Measurements from ENCODE around the gene LMCD1. TPM values are rescaled to one million over a fixed set of nuclear protein-coding genes. Genes with fewer than 3 reads are reported as not detected.

LMCD1 gene
- total RNA-seq, 2 donors from 2014 or later, result 1.6 to 9.8 TPM

DNA sequence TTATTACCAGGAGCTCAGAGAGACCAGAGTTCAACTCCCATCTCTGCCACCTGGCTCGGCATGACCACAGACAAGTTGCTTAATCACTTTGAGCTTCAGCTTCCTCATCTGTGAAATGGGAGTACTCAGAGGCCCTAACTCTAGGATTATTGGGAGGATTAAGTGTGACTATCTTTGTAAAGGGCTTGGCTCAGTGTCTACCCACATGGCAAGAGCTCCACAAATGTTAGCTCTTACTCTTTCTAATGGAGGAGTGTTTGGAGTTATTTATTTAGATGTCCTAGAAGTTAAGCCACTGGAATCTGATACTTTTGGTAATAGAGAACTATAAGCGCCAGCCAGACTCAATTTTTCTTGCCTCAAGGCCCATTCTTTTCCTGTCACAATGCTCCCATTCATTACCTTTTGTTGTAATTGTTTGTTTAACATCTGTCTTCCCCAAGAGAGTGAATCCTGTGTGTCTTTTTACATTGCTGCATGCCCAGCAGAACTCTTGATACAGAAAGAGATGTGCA is 12.3 kb upstream of the LMCD1 start:
- no peaks in the 10 kb centered on the region for H3K9me3 Mint-ChIP-seq
- ATAC-seq (replicated peaks), result no peak
- H3K27me3 Mint-ChIP-seq, result peaks cover 8% of the 10 kb centered on the region
- H3K4me1 Mint-ChIP-seq, result no peaks in the 10 kb centered on the region
- H3K27ac Mint-ChIP-seq, result no peak overlapping the region
- H3K36me3 Mint-ChIP-seq (ENCODE audit: low read depth), result no peaks in the 10 kb centered on the region
- no peak overlapping the region for H3K4me3 Mint-ChIP-seq

DNA sequence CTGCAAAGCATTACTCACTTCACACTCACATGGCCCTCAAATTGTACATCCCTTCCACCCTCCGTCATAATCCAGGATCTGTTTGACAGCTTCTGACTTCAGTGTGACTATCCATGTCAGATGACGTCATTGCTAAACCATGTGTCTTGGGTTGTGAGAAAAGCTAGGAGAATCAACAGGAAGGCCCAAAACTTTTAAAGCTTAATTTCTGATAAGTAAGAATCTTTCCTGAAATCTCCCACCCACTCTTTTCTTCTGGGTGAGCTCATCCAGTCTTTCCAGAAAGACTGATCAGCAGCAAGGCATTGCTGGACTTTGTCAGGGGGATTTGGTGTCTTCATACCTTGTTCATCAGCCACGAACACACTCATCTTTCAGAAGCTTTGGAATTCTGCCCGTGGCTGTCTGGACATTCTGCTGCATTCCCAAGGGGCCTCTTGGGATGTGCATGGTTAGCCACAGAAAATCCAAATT is 11.5 kb upstream of the LMCD1 start:
- peaks cover 9% of the 10 kb centered on the region for H3K27me3 Mint-ChIP-seq
- H3K9me3 Mint-ChIP-seq, result no peaks in the 10 kb centered on the region
- H3K4me1 Mint-ChIP-seq, result no peaks in the 10 kb centered on the region
- no peak overlapping the region for H3K4me3 Mint-ChIP-seq
- no peak overlapping the region for H3K27ac Mint-ChIP-seq
- no peak for ATAC-seq (replicated peaks)
- H3K36me3 Mint-ChIP-seq (ENCODE audit: low read depth), result no peaks in the 10 kb centered on the region

DNA sequence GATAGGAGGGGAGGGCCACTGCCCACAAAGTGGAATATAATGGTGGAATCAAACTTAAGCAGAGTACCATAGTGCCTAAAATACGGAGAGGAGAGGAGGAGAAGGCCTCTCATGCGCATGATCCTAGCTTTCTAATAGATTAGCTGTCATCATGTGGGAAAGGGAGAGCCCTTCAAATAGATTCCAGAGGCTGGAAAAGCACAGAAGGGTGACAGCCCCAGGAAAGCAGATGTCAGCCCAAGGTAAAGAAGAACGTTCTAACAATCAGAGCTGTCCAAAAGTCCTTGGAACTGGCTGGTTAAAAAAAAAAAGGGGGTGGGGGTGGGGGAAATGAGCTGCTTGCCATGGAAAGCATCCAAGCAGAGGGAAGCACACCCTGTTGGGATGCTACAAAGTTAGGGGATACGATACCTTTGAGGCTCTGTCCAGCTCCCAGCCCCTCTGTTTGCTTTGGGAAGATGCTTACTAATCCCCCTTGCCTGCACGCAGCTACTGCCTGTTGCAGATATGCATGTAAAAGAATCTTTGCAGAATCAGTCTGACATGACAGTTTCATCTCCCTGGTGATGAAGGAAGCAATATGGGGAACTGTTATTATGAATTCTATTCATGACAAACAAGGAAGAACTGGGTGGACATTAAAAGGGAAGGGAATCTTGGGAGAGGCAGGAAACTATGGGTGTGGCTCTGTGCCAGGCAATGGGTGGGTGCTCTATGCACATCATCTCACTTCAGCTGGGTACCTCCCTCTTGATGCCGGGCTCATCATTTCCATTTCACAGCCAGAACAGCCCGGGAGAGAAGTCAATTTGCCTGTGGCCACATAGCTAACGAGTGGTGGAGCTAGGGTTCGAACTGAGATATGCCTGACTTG is 10.1 kb upstream of the LMCD1 start:
- no peaks in the 10 kb centered on the region for H3K4me1 Mint-ChIP-seq
- H3K9me3 Mint-ChIP-seq, result no peaks in the 10 kb centered on the region
- no peak overlapping the region for H3K4me3 Mint-ChIP-seq
- H3K27me3 Mint-ChIP-seq, result peaks cover 9% of the 10 kb centered on the region
- no peaks in the 10 kb centered on the region for H3K36me3 Mint-ChIP-seq (ENCODE audit: low read depth)
- no peak for ATAC-seq (replicated peaks)
- no peak overlapping the region for H3K27ac Mint-ChIP-seq

DNA sequence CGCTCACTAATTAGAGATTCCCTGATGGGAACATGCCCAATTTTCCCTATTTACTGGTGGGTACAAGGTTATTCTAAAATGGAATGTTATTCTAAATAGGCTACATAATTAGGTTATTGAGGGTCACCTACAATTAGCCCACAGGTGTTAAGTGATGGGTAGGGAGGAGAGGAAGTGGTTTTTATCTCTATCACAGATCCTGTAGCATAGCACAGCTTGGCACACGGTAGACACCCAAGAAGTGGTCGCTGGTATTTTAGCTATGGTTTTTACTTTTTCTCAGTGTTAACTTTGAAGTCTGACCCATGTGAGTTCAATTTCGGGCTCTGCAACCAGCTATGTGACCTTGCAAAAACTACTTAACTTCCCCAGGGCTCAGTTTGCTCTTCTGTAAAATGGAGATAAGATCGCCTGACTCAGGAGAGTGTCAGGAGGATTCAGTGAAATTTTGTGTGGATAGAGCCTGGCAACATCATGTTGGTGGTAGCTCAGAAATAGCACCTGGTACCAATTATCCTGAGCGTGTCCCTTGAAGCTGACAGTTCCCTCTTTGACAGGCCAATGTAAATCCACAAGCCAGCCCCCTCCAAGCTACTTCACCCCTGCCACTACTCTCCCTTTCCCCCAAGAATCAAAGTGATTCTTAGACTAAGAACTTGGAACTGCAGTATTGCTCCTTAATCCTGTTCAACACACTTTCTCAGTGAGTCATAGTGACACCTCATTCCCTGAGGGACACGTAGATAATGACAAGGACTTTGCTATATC is 8.7 kb upstream of the LMCD1 start:
- no peaks in the 10 kb centered on the region for H3K4me1 Mint-ChIP-seq
- H3K4me3 Mint-ChIP-seq, result no peak overlapping the region
- no peaks in the 10 kb centered on the region for H3K9me3 Mint-ChIP-seq
- H3K27ac Mint-ChIP-seq, result no peak overlapping the region
- peaks cover 9% of the 10 kb centered on the region for H3K27me3 Mint-ChIP-seq
- H3K36me3 Mint-ChIP-seq (ENCODE audit: low read depth), result no peaks in the 10 kb centered on the region
- ATAC-seq (replicated peaks), result no peak

DNA sequence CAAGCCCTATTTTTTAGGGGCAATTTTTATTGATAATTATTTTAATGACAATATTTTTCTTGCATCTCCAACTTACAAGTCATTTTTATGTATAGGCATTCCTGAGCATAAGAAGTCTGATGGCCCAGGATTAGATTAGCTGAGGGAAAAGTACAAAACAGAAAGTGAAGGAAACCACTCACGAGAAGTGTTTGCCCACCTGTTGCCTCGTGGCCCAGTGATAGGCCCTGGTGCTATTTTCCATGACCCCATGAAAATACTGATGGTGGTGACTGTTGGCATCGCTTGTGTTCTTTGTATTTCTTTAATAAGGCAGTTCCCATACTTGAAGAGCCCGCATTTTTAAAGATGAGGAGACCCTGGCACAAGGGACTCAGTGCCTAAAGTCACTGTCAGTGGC is 7.9 kb upstream of the LMCD1 start:
- Mint-ChIP-seq H3K27ac (no peak overlapping the region), H3K4me3 (no peak overlapping the region), H3K36me3 (ENCODE audit: low read depth) (no peaks in the 10 kb centered on the region), H3K27me3 (peaks cover 9% of the 10 kb centered on the region), H3K9me3 (no peaks in the 10 kb centered on the region), H3K4me1 (no peaks in the 10 kb centered on the region)
- ATAC-seq (replicated peaks), result no peak

DNA sequence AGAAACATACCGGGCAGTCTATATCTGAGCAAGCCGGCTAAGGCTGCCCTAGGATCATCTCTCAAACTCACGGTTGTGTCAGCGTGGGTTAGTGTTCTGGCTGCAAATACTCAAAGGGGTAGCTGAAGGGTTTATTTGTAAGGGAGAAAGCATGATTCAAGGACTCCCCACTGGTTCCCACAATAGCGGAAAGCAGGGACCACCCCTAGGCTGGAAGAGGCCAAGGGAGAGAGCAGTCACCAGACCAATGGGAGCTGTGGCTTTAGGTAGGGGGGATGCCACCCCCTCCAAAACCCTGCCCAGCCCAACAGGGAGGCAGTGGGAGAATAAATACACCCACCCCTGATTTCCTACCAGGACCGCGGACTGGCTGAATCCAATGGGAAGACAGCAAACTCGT is 7.3 kb upstream of the LMCD1 start:
- H3K4me1 Mint-ChIP-seq, result no peaks in the 10 kb centered on the region
- no peak overlapping the region for H3K4me3 Mint-ChIP-seq
- no peak for ATAC-seq (replicated peaks)
- H3K27ac Mint-ChIP-seq, result no peak overlapping the region
- H3K27me3 Mint-ChIP-seq, result peaks cover 9% of the 10 kb centered on the region
- H3K9me3 Mint-ChIP-seq, result no peaks in the 10 kb centered on the region
- H3K36me3 Mint-ChIP-seq (ENCODE audit: low read depth), result no peaks in the 10 kb centered on the region

DNA sequence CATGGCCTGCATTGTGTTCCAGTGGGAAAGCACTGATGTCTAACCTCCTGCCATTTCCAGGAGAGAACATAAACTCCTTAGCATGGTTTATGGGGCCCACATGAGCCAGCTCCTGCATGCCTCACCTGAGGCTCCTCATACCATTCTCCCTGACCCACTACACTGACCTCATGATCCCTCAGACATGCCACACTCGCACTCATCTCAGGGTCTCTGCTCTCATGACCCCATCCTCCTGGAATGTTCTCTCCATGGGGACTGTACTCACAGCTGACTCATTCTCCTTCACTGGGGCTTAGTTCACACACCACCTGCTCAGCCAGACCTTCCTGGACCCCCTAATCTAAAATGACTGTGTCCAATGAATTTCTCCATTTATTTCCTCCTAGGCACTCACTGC is 4.0 kb upstream of the LMCD1 start:
- peaks cover 9% of the 10 kb centered on the region for H3K27me3 Mint-ChIP-seq
- no peak overlapping the region for H3K4me3 Mint-ChIP-seq
- no peaks in the 10 kb centered on the region for H3K36me3 Mint-ChIP-seq (ENCODE audit: low read depth)
- H3K27ac Mint-ChIP-seq, result no peak overlapping the region
- ATAC-seq (replicated peaks), result no peak
- H3K9me3 Mint-ChIP-seq, result no peaks in the 10 kb centered on the region
- H3K4me1 Mint-ChIP-seq, result peaks cover 7% of the 10 kb centered on the region

DNA sequence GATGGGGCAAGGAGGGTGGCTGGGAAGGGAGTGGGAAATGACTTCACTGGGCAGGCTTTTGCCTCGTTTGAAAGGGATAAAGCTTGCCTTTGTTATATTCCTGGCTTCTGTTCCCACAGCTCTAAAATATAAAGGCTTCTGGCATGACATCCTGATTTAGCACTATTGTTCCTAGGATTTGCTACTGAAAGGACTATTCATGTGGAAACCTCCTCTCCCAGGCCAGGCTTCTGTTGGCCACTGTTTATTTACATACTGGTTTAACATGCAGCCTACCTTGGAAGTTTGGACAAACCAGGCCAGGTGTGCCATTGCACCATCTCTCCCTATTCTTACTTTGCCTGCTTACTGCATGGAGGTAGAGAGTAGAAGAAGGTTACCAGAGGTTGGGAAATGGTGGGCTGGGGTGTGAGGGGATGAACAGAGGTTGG is 2.4 kb upstream of the LMCD1 start:
- ATAC-seq (replicated peaks), result no peak
- Mint-ChIP-seq H3K4me3 (no peak overlapping the region), H3K36me3 (ENCODE audit: low read depth) (no peaks in the 10 kb centered on the region), H3K27me3 (peaks cover 2% of the 10 kb centered on the region), H3K9me3 (no peaks in the 10 kb centered on the region), H3K27ac (no peak overlapping the region), H3K4me1 (peaks cover 7% of the 10 kb centered on the region)

DNA sequence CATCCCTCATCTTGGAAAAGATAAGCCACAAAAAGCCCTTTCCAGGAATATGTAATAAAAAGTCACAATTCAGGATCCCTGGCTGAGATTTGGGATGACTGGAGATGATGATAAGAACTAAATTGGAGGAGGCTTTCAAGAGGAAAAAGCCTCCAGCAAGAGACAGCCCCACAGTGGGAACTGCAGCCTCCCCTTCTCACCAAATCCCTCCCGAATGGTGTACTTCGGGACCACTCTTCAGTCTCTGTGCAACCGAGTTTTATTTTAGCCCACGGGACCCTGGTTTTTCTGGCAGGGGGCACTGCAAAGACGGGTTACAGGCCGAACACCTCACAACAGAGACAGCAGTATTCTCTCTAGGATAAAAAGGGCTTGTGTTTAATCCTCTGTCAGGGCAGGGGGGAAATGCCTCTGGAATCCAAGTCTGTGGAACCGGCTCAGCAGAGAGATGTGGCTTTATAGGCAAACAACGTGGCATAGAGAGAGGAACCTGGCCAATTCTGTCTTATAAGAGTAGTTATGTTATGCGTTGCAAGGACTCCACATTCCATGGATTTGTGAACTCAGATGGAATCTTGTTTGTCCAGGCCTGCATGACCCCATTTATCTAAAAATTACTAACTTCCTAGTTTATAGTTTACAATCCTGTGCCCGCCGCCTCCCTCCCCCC is 1.2 kb upstream of the LMCD1 start:
- Mint-ChIP-seq H3K9me3 (no peaks in the 10 kb centered on the region), H3K4me3 (peak overlapping the region; percentile 88), H3K4me1 (peaks cover 7% of the 10 kb centered on the region), H3K27ac (no peak overlapping the region), H3K36me3 (ENCODE audit: low read depth) (no peaks in the 10 kb centered on the region), H3K27me3 (no peaks in the 10 kb centered on the region)
- no peak for ATAC-seq (replicated peaks)

DNA sequence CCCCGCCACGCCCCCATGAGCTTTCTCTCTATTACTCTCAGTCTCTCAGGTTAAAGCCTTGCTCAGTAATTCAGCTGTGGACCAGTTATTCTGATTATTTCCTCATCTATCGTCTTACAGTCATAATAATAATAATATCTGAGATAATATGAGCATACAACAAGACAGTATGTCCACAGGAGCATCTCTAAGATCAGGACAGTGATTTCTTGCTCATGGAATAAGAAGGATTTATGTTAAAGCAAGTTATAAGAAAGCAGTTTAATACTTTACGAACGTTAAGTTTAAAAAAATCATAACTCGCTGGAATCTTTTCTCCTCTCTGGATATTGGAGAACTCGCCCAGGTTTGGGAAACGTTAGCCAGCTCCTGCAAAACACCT is 643 bp upstream of the LMCD1 start:
- H3K9me3 Mint-ChIP-seq, result no peaks in the 10 kb centered on the region
- H3K4me3 Mint-ChIP-seq, result peak overlapping the region; percentile 88
- H3K36me3 Mint-ChIP-seq (ENCODE audit: low read depth), result no peaks in the 10 kb centered on the region
- peaks cover 7% of the 10 kb centered on the region for H3K4me1 Mint-ChIP-seq
- no peak for ATAC-seq (replicated peaks)
- no peaks in the 10 kb centered on the region for H3K27me3 Mint-ChIP-seq
- peak overlapping the region; percentile 61 for H3K27ac Mint-ChIP-seq

DNA sequence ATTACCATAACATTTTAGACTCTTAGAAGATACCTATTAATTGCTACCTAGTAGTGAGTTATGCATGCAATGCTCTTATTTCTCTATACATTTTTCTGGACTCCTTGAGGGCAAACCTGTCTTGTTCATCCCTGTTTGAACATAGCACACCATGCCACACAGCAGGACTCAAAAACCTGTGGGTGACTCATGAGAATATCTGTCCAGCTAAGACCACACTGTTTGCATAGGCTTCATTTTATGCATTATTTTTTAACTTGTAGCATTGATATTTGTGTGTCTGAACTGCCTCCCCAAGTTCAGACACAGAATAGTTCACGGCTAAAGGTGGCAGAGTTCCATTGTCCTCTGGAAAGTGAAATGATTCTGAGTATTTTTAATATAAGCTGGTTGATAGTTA is 1.8 kb downstream of the LMCD1 start:
- no peaks in the 10 kb centered on the region for H3K36me3 Mint-ChIP-seq (ENCODE audit: low read depth)
- H3K4me3 Mint-ChIP-seq, result peak overlapping the region; percentile 53
- H3K27ac Mint-ChIP-seq, result peak overlapping the region; percentile 24
- H3K4me1 Mint-ChIP-seq, result peaks cover 7% of the 10 kb centered on the region
- H3K27me3 Mint-ChIP-seq, result peaks cover under 1% of the 10 kb centered on the region
- no peak for ATAC-seq (replicated peaks)
- H3K9me3 Mint-ChIP-seq, result no peaks in the 10 kb centered on the region

DNA sequence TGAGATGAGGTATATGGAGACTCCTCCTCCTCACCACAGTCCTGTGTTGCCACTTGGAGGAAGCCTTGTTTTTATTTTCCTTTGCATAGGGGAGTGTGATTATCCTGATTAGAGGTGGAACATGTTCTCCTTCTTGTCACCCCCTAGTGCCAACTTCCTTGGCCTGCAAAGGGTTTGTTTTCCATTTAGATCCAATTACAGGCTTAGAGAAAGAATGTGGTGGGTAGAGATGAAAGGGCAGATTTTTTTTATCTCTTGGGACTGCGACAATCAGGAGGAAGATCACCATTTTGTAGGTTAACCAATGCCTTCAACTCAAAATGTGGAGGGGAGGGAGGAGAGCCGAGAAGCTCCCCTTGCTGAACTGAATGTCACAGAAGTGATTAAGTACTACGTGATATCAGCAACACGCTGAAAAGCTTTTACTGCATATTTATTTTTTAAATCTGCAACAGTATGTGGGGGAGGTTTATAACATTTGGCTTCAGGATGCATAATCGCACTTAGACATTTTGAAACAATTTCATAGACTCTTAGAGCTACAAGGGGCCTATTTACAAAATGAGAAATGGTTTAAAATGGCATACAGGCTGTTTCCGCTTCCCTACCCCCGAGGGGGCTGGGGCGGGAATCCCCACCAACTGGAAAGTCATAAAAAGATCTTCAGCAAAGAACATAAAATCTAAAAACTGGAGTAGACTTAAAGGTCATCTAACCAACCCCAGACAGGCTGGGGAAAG is 2.4 kb downstream of the LMCD1 start:
- peak overlapping the region; percentile 53 for H3K4me3 Mint-ChIP-seq
- no peaks in the 10 kb centered on the region for H3K36me3 Mint-ChIP-seq (ENCODE audit: low read depth)
- H3K9me3 Mint-ChIP-seq, result no peaks in the 10 kb centered on the region
- peak overlapping the region; percentile 24 for H3K27ac Mint-ChIP-seq
- peaks cover 7% of the 10 kb centered on the region for H3K4me1 Mint-ChIP-seq
- ATAC-seq (replicated peaks), result peak; percentile 8
- H3K27me3 Mint-ChIP-seq, result peaks cover 5% of the 10 kb centered on the region

DNA sequence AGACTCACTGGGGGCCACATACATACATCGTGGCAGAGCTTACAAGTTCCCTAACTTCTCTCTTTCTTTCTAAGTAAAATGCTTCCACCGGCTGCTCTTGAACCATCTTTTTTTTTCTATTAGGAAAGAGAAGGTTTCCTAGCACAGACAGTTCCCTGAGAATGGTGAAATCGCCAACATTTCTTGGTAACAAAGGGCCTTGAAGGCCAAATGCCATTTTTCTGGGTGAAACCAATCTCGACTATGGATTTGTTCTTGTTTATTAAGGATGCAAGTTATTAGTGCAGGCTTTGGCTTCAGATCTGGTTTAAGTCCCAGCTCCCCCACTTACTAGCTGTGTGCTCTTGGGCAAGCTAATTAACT is 3.0 kb downstream of the LMCD1 start:
- H3K27ac Mint-ChIP-seq, result peak overlapping the region; percentile 24
- no peaks in the 10 kb centered on the region for H3K9me3 Mint-ChIP-seq
- peaks cover 7% of the 10 kb centered on the region for H3K27me3 Mint-ChIP-seq
- H3K36me3 Mint-ChIP-seq (ENCODE audit: low read depth), result no peaks in the 10 kb centered on the region
- peak overlapping the region; percentile 53 for H3K4me3 Mint-ChIP-seq
- H3K4me1 Mint-ChIP-seq, result peaks cover 7% of the 10 kb centered on the region
- ATAC-seq (replicated peaks), result no peak

DNA sequence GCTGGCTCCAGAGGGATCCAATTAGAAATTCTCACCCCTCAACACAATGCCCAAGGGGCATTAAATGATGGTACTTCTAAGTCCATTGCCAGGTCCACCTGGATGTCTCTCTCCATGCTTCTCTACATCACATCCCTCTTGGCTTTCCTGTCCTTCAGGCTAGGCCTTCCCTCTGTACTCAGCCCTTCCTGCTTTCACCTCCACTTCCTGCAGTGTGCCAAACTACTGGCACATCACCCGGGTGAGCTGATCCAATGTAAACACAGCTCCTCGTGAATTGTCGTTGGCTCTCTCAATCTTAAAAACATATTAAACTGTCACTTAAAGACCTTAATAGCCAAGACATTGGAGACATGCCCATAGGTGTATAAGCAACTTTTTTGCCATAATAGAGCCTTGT is 4.0 kb downstream of the LMCD1 start:
- Mint-ChIP-seq H3K9me3 (no peaks in the 10 kb centered on the region), H3K36me3 (ENCODE audit: low read depth) (no peaks in the 10 kb centered on the region)
- ATAC-seq (replicated peaks), result no peak

More for the DNA sequence above, 4.0 kb downstream of the LMCD1 start:
- H3K4me3 Mint-ChIP-seq, result no peak overlapping the region
- H3K27ac Mint-ChIP-seq, result no peak overlapping the region
- peaks cover 9% of the 10 kb centered on the region for H3K27me3 Mint-ChIP-seq
- peaks cover 7% of the 10 kb centered on the region for H3K4me1 Mint-ChIP-seq

Measured in activated T-helper 17 cell treated with anti-CD3 and anti-CD28 coated beads, Interleukin-2, amount 50 U/mL, for 72 hours (primary cell).